Suppressor macrophage treated with lipopolysaccharide for 4 hours (primary cell): Measurements from ENCODE around the gene ADGRG1.

Experiments used
- DNase-seq: peaks from one replicate; pipeline ENCODE4 v3.0.0-alpha.2; 2020

Gene ADGRG1

DNA sequence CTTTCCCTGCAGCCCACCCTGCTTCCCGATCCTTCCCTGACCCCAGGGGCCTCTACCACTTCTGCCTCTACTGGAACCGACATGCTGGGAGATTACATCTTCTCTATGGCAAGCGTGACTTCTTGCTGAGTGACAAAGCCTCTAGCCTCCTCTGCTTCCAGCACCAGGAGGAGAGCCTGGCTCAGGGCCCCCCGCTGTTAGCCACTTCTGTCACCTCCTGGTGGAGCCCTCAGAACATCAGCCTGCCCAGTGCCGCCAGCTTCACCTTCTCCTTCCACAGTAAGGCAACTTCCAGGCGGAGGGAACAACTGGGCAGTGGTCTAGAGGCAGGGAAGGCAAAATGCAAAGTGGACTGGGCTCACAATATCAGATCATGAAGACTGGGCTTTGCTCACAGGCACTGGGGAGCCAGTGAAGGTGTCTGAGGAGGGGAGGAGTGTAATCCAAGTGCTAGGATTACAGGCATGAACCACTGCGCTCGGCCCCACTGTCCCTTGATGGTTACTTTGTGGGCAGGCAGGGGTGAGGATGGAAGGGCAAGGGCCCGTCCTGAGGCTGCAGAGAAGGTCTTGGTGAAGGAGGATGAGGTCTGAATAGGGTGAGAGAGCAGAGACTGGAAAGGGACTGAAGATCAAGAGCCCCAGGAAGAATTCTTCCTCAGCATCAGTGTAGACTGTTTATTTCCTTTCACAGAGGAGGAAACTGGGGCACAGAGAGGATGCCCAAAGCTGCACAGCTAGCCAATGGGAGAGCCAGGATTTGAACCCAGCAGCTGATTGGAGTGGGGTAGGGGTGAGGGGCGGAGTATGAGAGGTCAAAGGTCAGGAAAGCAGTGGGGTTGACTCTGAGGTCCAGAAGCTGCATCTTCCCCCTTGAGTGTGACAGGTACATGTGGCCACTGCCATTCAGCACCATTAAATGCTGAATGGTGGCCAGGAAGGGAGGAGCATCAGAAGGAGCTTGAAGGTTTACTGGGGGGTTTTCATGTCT lies 23.2 kb downstream of the ADGRG1 start:
- no peak for DNase-seq

DNA sequence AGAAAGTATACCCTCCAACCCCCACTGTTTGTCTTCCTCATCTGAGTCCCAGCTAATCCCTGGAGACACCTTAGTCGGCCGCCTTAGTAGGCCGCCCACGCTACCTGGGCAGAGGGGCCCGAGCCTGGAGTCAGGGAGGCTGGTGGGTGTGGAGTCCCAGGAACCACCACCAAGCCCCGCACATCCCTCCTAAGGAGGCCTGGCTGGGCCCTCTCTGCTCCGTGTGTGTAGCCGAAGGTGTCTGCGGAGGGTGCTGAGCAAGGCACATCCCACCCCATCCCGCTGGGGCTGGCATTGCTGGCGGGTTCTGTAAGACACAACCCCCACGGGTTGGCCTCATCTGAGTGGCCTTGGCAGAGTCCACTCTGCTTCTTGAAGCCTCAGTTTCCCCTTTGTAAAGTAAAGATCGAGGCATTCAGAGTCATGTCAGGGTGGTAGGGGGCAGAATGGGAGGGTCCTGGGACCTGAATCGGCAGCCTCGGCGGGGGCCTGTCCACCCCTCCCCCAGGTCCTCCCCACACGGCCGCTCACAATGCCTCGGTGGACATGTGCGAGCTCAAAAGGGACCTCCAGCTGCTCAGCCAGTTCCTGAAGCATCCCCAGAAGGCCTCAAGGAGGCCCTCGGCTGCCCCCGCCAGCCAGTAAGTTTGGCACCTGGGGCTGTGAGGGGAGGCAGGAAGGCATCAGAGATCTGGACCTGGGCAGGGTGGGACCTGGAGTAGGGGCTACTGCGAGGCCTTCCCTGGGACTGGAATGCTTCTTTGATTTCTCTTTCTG lies 24.5 kb downstream of the ADGRG1 start:
- no peak for DNase-seq

DNA sequence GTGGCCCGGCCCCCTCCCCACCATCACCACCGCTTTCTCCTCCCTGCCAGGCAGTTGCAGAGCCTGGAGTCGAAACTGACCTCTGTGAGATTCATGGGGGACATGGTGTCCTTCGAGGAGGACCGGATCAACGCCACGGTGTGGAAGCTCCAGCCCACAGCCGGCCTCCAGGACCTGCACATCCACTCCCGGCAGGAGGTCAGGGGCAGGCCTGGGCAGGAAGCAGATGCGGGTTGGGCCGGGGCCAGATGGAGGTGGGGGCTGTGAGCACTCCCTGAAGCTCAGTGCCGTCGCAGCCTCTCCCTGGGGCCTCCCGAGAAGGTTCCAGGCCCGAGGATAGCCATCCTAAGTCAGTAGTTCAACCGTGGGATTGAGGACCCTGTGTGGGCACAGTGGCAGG lies 25.5 kb downstream of the ADGRG1 start:
- DNase-seq = no peak

DNA sequence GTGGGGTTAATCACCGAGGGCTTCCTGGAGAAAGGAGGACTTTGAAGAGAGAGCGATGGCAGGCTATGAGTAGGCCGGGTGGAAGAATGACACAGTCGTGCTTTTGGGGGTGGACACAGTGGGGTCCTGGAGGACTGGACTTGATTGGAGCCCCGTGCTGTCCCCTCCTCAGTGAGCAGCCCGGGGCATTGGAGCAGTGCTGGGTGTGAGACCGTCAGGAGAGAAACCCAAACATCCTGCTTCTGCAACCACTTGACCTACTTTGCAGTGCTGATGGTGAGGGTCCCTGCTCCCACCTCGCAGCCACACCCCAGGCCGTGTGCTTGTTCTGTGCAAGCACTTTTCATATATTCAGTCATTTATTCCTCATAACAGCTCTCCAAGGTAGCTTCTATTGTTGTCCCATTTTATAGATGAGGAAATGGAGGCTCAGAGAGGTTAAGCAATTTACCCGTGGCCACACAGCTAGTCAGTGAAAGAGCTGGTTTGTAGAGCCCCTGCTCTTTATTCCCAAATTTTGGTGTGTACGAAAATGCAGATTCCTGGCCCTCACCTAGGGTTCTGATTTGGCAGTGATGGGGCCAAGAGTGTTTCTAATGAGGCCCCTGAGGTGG lies 28.0 kb downstream of the ADGRG1 start:
- no peak for DNase-seq

DNA sequence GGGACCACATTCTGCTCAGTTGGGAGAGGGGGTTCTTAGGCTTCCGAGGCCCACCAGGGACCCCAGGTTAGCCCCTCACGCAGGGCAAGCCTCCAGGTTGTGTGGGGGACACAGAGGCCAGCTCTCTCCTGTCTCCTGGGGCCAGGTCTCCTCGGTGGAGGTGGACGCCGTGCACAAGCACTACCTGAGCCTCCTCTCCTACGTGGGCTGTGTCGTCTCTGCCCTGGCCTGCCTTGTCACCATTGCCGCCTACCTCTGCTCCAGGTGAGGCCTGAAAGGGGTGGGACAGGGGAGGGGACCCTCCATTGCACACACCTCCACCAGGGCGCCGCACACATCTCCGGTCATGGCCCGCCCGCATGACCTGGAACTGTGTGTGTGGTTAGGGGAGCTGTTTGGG lies 28.8 kb downstream of the ADGRG1 start:
- DNase-seq = no peak

DNA sequence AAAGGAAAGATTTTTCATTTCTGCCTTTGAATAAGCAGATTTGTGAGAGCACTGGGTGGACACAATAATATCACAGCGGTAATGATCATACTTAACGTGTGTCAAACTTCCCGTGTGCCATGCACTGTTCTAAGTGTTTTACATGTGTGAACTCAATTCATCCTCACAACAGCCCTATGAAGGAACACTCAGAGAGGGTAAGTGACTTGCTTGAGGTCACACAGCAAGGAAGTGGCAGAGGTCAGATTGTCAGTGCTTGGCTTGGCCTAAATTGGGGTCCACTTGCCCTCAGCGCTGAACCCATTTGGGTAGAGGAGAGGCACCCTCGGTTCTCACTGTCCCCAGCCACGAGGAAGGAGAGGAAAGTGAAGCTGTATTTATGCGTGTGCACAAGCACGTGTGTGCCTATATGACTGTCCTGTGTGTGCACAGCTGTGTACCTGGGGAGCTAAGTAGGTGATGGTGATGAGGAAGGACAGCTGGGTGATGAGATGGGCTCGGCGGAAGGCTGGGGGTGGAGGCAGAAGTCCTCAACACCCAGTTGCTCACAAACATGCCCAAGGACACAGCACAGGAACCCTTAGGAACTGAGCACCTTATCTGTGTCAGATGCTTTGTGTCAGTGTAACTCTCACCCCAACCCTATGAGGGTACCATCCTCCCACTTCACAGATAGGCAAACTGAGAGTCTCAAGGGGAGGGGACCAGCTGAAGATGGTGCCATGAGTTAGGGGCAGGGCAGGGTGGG lies 29.9 kb downstream of the ADGRG1 start:
- DNase-seq = no peak

DNA sequence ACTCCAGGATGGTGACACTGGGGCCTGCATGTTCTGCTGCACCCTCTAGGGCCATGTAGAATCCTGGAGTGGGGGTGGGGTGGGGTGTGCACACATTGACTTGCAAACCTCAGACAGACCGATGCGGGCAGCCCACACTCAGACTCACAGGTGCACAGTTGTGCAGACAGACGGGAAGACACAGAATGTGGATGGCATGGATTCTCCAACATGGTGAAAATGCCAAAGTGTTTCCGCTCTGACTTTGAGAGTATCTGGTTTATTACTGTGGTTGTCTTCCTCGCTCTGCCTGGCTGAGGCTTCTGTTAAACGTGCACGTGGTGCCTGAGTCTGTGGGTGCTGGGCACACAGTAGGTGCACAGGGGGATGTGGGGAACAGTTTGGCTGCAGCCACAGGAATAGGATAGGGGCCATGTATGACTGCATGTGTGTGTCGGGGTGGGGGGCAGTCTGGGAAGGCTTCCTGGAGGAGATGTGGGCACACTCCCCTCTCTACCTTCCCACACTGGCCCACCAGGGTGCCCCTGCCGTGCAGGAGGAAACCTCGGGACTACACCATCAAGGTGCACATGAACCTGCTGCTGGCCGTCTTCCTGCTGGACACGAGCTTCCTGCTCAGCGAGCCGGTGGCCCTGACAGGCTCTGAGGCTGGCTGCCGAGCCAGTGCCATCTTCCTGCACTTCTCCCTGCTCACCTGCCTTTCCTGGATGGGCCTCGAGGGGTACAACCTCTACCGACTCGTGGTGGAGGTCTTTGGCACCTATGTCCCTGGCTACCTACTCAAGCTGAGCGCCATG lies 30.6 kb downstream of the ADGRG1 start:
- DNase-seq = no peak

DNA sequence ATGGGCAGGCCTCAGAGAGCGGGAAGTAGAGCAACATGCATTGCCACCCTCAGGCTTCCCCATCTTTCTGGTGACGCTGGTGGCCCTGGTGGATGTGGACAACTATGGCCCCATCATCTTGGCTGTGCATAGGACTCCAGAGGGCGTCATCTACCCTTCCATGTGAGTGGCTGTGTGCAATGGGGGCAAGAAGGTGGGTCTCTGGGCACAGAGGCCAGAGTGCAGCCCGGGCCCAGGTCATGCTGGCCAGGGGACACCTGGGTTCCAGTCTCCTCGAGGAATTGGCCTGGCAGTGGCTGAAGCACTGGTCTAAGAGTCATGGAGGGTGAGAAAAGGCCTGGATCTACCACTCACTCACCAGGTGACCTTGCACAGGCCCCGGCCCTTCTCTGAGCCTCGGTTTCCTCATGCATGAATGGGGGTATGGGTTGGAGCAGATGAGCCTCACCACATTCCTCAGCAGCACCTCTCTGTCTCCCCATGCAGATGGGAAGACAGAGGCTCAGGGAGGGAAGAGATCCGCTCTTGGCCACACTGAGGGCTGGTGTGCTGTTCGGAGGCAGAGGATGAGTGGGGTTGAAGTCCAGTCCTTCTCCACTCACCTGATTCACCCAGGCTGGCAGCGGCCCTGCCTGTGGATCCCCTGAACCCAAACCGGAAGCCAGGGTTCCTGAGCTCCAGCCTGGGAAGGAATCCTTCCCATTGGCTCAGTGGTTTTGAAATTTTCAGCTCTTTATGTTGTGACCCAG lies 32.5 kb downstream of the ADGRG1 start:
- no peak for DNase-seq

DNA sequence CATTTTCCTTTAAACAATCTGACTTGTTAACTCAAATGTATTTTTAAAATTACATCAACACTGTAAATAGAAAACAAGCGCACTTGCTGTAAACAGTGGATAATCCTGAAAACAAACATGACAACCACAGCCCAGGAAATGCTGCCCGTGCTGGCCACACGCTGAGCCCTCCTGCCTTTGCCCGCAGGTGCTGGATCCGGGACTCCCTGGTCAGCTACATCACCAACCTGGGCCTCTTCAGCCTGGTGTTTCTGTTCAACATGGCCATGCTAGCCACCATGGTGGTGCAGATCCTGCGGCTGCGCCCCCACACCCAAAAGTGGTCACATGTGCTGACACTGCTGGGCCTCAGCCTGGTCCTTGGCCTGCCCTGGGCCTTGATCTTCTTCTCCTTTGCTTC lies 33.1 kb downstream of the ADGRG1 start:
- no peak for DNase-seq

DNA sequence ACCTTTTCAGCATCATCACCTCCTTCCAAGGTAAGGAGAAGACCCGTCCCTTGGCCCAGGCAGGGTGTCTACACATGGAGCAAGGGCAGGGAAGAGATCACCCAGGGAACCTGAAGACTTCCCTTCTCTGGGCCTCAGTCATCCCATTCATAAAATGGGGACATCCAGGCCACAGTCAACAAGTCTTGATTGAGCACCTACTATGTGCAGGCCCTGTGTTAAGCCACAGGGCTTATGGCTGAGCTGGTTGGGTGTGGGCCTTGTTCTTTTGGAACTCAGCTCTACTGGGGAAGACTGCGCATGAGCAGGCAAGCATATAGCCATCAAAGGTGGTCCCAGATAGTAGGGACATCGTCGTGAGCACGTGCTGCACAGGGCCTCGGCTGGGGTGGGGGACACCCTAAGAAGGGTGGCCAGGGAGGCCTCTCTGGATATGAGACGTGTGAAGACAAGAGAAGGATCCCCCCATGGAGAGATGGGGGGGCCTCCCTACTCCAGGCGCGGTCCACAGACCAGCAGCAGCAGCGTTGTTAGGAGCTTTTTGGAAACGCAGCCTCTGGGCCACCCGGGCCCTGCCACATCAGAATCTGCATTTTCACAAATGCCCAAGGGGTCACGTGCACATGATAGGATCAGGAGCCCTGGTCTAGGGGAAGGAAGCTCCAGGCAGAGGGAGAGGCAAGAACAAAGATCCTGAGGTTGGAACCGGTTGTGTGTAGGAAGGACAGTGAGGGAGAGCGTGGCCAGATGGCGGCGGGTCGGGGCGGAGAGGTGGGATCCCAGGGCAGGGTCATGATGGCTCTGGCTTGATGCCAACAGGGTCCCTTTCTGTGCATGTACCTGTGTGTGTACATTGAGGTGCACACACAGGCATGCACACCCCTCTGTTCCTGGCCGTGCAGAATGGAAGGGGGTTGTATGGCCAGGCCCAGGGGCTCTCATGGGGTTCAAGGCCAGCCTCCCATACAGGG lies 33.8 kb downstream of the ADGRG1 start:
- DNase-seq = no peak

DNA sequence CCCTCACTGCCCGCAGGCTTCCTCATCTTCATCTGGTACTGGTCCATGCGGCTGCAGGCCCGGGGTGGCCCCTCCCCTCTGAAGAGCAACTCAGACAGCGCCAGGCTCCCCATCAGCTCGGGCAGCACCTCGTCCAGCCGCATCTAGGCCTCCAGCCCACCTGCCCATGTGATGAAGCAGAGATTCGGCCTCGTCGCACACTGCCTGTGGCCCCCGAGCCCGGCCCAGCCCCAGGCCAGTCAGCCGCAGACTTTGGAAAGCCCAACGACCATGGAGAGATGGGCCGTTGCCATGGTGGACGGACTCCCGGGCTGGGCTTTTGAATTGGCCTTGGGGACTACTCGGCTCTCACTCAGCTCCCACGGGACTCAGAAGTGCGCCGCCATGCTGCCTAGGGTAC lies 35.0 kb downstream of the ADGRG1 start:
- no peak for DNase-seq

DNA sequence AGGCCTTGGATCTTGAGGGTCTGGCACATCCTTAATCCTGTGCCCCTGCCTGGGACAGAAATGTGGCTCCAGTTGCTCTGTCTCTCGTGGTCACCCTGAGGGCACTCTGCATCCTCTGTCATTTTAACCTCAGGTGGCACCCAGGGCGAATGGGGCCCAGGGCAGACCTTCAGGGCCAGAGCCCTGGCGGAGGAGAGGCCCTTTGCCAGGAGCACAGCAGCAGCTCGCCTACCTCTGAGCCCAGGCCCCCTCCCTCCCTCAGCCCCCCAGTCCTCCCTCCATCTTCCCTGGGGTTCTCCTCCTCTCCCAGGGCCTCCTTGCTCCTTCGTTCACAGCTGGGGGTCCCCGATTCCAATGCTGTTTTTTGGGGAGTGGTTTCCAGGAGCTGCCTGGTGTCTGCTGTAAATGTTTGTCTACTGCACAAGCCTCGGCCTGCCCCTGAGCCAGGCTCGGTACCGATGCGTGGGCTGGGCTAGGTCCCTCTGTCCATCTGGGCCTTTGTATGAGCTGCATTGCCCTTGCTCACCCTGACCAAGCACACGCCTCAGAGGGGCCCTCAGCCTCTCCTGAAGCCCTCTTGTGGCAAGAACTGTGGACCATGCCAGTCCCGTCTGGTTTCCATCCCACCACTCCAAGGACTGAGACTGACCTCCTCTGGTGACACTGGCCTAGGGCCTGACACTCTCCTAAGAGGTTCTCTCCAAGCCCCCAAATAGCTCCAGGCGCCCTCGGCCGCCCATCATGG lies 35.7 kb downstream of the ADGRG1 start:
- no peak for DNase-seq

DNA sequence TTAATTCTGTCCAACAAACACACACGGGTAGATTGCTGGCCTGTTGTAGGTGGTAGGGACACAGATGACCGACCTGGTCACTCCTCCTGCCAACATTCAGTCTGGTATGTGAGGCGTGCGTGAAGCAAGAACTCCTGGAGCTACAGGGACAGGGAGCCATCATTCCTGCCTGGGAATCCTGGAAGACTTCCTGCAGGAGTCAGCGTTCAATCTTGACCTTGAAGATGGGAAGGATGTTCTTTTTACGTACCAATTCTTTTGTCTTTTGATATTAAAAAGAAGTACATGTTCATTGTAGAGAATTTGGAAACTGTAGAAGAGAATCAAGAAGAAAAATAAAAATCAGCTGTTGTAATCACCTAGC lies 36.2 kb downstream of the ADGRG1 start:
- no peak for DNase-seq

DNA sequence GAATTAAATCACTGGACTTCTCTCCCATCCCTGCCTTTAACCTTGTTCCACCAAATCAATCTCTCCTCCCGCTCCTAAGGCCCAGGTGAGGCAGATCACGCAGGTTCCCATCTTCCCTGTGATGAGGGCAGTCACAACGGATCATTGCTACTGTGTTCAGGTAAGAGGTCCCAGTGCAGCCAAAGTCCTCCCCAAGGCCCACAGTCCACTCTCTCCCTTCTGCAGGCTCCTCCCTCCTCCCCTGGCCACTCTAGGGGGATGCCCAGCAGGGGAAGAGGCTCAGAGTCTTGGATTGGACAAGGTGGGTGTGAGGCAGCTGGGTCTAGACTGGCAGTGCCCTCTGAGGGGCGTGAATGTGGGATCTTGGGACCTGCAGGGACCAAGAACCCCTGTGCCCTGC lies 37.1 kb downstream of the ADGRG1 start:
- DNase-seq = no peak

DNA sequence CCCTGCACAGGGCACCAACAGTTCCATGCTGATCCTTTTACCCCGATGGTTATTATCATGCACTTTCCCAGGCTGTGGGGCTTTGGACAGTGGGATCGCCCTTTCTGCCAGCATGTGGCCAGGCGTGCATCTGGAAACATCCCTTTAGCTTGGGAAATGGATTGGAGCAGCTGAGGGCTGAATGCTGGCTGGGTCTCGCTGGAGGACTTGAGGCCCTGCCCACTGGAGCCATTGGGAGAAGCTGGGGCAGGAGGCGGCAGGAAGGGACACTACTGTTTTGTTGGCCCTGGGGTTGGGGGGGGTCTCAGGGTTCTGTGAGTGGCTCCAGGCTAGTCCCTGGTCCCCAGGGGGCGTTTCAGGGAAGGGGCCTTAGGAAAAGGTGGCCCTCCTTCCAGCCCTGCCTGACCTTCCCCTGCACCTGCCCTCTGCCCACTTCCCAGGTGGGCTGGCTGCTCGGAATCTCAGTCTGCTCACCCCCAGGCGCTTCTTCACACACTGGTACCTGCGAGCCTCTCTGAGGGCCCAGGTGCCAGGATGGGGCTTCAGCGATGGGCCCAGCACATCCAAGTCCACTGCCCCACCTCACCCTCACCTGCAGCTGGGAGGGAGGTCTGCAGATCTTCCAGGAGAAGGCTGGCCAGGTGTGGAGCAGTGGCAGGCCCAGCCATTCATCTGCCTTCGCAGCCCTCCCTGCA lies 38.1 kb downstream of the ADGRG1 start:
- DNase-seq = no peak

DNA sequence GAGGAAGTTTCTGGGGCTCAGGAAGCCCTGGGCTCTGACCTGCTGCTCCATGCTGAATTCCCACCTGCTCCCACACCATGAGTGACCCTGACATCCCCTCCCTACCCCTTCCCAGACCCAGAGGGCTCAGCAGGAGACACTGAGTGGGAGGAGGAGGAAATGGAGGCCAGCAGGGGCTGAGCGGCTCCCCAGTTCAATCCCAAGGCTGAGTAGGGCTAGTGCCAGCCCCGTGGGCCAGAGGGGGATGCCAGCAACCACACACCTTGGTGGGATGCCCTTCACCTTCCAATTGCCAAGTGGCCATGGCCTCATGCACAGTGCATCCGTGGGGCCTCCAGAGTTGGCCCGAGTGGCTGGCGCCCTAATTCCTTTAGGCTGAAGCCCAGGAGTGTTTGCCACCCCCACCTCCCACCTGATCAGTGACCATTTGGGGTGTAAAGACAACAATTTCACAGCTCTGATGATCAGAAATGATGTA lies 38.7 kb downstream of the ADGRG1 start:
- no peak for DNase-seq

DNA sequence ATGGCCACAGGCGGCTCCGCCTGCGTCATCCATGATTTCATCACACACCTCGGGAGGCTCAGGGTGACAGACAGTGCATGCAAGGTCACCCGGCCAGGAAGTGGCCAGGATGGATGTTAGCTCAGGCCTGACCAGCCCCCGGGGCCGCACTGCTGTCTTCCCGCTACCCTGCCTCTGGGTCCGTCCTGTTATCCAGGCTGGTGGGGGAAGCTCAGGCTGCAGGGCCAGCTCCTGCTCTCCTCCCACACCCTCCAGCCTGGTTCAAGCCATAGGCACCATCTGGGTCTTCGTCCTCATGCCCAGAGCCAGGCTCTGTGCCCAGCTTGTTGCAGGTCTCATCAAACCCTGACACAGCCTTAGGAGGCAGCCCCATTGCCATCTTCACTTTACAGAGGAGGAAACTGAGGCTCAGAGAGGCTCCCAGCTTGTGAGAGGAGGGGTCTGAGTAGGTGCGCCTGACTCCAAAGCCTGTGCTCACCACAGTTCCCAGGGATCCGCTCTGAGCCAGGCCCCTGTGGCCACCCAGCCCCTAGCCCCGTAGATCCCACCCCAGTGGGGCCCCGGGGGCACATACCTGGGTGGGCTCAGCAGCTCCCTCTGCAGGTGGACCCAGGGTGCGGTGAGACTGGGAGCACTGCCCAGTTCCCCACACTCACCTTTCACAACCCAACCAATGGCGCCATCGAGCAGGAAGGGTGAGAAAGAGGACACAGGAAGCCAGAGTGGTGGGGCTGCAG lies 39.3 kb downstream of the ADGRG1 start:
- peak; percentile 92 for DNase-seq

DNA sequence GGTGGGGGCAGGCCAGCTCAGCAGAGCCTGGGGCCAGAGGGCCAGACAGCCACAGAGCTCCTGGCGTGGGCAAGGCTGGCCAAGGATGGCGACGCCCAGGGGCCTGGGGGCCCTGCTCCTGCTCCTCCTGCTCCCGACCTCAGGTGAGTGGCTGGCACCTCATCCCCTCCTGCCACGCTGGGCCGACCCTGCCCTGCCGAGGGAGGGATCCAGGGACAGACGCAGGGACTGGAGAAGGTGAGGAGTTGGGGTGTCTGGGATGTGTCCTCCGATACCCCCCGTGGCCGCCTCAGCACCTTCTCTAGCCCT lies 39.8 kb downstream of the ADGRG1 start, which contains the start of gene ADGRG3:
ADGRG3 (plus strand) TSS at position 44 of the 309 bp plus-strand sequence; CDS start at position 86, 42 bp downstream.
- no peak for DNase-seq
